HEK293 (cell line): ENCODE results near the gene MOGAT3.
A peak's percentile ranks its signal among the peaks of the same experiment; 100 is the strongest.

Experiments used
- EGR2 ChIP-seq: fragments of 450-650 bp; formaldehyde crosslinking; IDR thresholded peaks from 2 replicates; pipeline ENCODE4 v1.5.1; 2016; ENCODE audit warnings: low read depth, missing biosample characterization, missing genetic modification characterization
- GFI1B ChIP-seq: fragments of 450-650 bp; formaldehyde crosslinking; IDR thresholded peaks from 2 replicates; pipeline ENCODE4 v1.5.1; 2016; ENCODE audit warnings: missing biosample characterization, missing genetic modification characterization
- IKZF3 ChIP-seq: fragments of 450-650 bp; IDR thresholded peaks from 2 replicates; pipeline ENCODE4 v1.5.0; 2018; ENCODE audit warnings: missing biosample characterization, mild to moderate bottlenecking, missing genetic modification characterization, moderate library complexity
- KLF7 ChIP-seq: fragments of 450-650 bp; formaldehyde crosslinking; IDR thresholded peaks from 2 replicates; pipeline ENCODE4 v1.5.1; 2016; ENCODE audit warnings: missing biosample characterization, missing genetic modification characterization, borderline replicate concordance
- KLF8 ChIP-seq: fragments of 450-650 bp; formaldehyde crosslinking; IDR thresholded peaks from 2 replicates; pipeline ENCODE4 v1.5.1; 2016; ENCODE audit warnings: missing biosample characterization, missing genetic modification characterization
- KLF9 ChIP-seq: fragments of 450-650 bp; formaldehyde crosslinking; IDR thresholded peaks from 2 replicates; pipeline ENCODE4 v1.5.1; 2016; ENCODE audit warnings: missing biosample characterization, missing genetic modification characterization, low read depth
- REPIN1 ChIP-seq: fragments of 450-650 bp; formaldehyde crosslinking; IDR thresholded peaks from 2 replicates; pipeline ENCODE4 v1.5.1; 2017; ENCODE audit warnings: missing biosample characterization, missing genetic modification characterization, low read depth
- SP2 ChIP-seq: fragments of 450-650 bp; formaldehyde crosslinking; IDR thresholded peaks from 2 replicates; pipeline ENCODE4 v1.5.1; 2016; ENCODE audit warnings: missing biosample characterization, missing genetic modification characterization
- SP7 ChIP-seq: fragments of 450-650 bp; formaldehyde crosslinking; IDR thresholded peaks from 2 replicates; pipeline ENCODE4 v1.5.1; 2016; ENCODE audit warnings: missing biosample characterization, missing genetic modification characterization
- TRIM28 ChIP-seq: IDR thresholded peaks from 2 replicates; pipeline ENCODE4 v1.6.1; 2011; ENCODE audit warnings: low read length, control low read depth, borderline replicate concordance
- YY1 ChIP-seq: fragments of 450-650 bp; formaldehyde crosslinking; IDR thresholded peaks from 2 replicates; pipeline ENCODE4 v1.5.1; 2018; ENCODE audit warnings: missing biosample characterization, missing genetic modification characterization
- ZBTB10 ChIP-seq: fragments of 450-650 bp; formaldehyde crosslinking; IDR thresholded peaks from 2 replicates; pipeline ENCODE4 v1.5.1; 2016; ENCODE audit warnings: missing biosample characterization, missing genetic modification characterization
- ZBTB20 ChIP-seq: fragments of 450-650 bp; formaldehyde crosslinking; IDR thresholded peaks from 2 replicates; pipeline ENCODE4 v1.5.1; 2016; ENCODE audit warnings: missing biosample characterization, missing genetic modification characterization
- ZBTB21 ChIP-seq: fragments of 450-650 bp; formaldehyde crosslinking; IDR thresholded peaks from 2 replicates; pipeline ENCODE4 v1.5.1; 2017; ENCODE audit warnings: missing biosample characterization, missing genetic modification characterization
- ZNF184 ChIP-seq: fragments of 450-650 bp; IDR thresholded peaks from 2 replicates; pipeline ENCODE4 v1.5.1; 2018; ENCODE audit warnings: missing biosample characterization, mild to moderate bottlenecking, missing genetic modification characterization
- ZNF211 ChIP-seq: fragments of 450-650 bp; formaldehyde crosslinking; IDR thresholded peaks from 2 replicates; pipeline ENCODE4 v1.5.1; 2016; ENCODE audit warnings: low read depth, missing biosample characterization, missing genetic modification characterization
- ZNF324 ChIP-seq: fragments of 450-650 bp; formaldehyde crosslinking; IDR thresholded peaks from 2 replicates; pipeline ENCODE4 v1.5.1; 2016; ENCODE audit warnings: missing biosample characterization, missing genetic modification characterization
- ZNF335 ChIP-seq: fragments of 450-650 bp; formaldehyde crosslinking; conservative IDR thresholded peaks from 2 replicates; pipeline ENCODE4 v1.5.1; 2016; ENCODE audit warnings: missing biosample characterization, missing genetic modification characterization
- ZNF341 ChIP-seq: fragments of 450-650 bp; formaldehyde crosslinking; IDR thresholded peaks from 2 replicates; pipeline ENCODE4; 2016; ENCODE audit warnings: low read depth, missing biosample characterization, missing genetic modification characterization
- ZNF350 ChIP-seq: fragments of 450-650 bp; formaldehyde crosslinking; IDR thresholded peaks from 2 replicates; pipeline ENCODE4 v1.5.0; 2017; ENCODE audit warnings: missing biosample characterization, mild to moderate bottlenecking, missing genetic modification characterization
- ZNF394 ChIP-seq: fragments of 450-650 bp; formaldehyde crosslinking; IDR thresholded peaks from 2 replicates; pipeline ENCODE4 v1.5.1; 2016; ENCODE audit warnings: missing biosample characterization, missing genetic modification characterization, mild to moderate bottlenecking, moderate library complexity, borderline replicate concordance
- ZNF501 ChIP-seq: fragments of 450-650 bp; formaldehyde crosslinking; IDR thresholded peaks from 2 replicates; pipeline ENCODE4 v1.5.1; 2016; ENCODE audit warnings: missing biosample characterization, missing genetic modification characterization
- ZNF518A ChIP-seq: fragments of 450-650 bp; formaldehyde crosslinking; conservative IDR thresholded peaks from 2 replicates; pipeline ENCODE4 v1.5.1; 2016; ENCODE audit warnings: low read depth, missing biosample characterization, missing genetic modification characterization
- ZNF561 ChIP-seq: fragments of 450-650 bp; IDR thresholded peaks from 2 replicates; pipeline ENCODE4 v1.5.1; 2018; ENCODE audit warnings: missing biosample characterization, missing genetic modification characterization, borderline replicate concordance
- ZNF600 ChIP-seq: fragments of 450-650 bp; formaldehyde crosslinking; IDR thresholded peaks from 2 replicates; pipeline ENCODE4 v1.5.1; 2016; ENCODE audit warnings: missing biosample characterization, missing genetic modification characterization
- ZNF626 ChIP-seq: fragments of 450-650 bp; sonication (Bioruptor Pico); formaldehyde crosslinking; IDR thresholded peaks from 2 replicates; pipeline ENCODE4 v1.5.1; 2018; ENCODE audit warnings: missing biosample characterization, missing genetic modification characterization, inconsistent platforms
- ZNF660 ChIP-seq: fragments of 450-650 bp; IDR thresholded peaks from 2 replicates; pipeline ENCODE4 v1.5.1; 2018; ENCODE audit warnings: missing biosample characterization, mild to moderate bottlenecking, missing genetic modification characterization
- TF ChIP-seq, protein P1 (sequence below): fragments of 450-650 bp; formaldehyde crosslinking; optimal IDR thresholded peaks from 2 replicates; pipeline ENCODE3; 2016; ENCODE audit warnings: missing biosample characterization, mild to moderate bottlenecking, missing genetic modification characterization
- TF ChIP-seq, protein P2 (sequence below): fragments of 450-650 bp; formaldehyde crosslinking; IDR thresholded peaks from 2 replicates; pipeline ENCODE4 v1.5.1; 2016; ENCODE audit warnings: missing biosample characterization, missing genetic modification characterization

The MOGAT3 gene

GRCh38 chr7:101244375-101245146 is 43.7 kb upstream of the MOGAT3 start, which contains the start of gene FIS1 (continued):
- TF ChIP-seq ZBTB10 (tag by site-specific recombination) (0 out of 2 replicates have a peak, but pooled peaks have one; percentile 18), SP2 (tag by site-specific recombination) (peak; percentile 98), ZBTB21 (no peak), YY1 (tag by site-specific recombination) (peak; percentile 62; the same call in 1 of the 2 replicates), REPIN1 (tag by site-specific recombination) (no peak), ZNF660 (peak; percentile 73), ZNF350 (no peak), KLF7 (0 out of 2 replicates have a peak, but pooled peaks have one; percentile 16), ZNF211 (no peak), SP7 (peak; percentile 68), ZBTB20 (peak; percentile 82; the same call in 1 of the 2 replicates), KLF8 (tag by site-specific recombination) (peak; percentile 90), EGR2 (tag by site-specific recombination) (peak; percentile 36; the same call in 1 of the 2 replicates), ZNF324 (tag by site-specific recombination) (peak; percentile 67), ZNF626 (tag by site-specific recombination) (no peak), IKZF3 (tag by site-specific recombination) (peak; percentile 32; the same call in 1 of the 2 replicates), ZNF335 (tag by site-specific recombination) (peak; percentile 98), KLF9 (tag by site-specific recombination) (peak; percentile 72; the same call in 1 of the 2 replicates), ZNF600 (tag by site-specific recombination) (peak; percentile 89), GFI1B (tag by site-specific recombination) (no peak), ZNF518A (tag by site-specific recombination) (peak; percentile 83), TRIM28 (peak; percentile 74; the same call in 1 of the 2 replicates), ZNF501 (tag by site-specific recombination) (peak; percentile 79; the same call in 1 of the 2 replicates), ZNF561 (tag by site-specific recombination) (peak; percentile 16; the same call in 1 of the 2 replicates), ZNF184 (tag by site-specific recombination) (no peak), ZNF394 (peak; percentile 53), ZNF341 (tag by site-specific recombination) (peak; percentile 71)
- TF ChIP-seq, protein P1, sequence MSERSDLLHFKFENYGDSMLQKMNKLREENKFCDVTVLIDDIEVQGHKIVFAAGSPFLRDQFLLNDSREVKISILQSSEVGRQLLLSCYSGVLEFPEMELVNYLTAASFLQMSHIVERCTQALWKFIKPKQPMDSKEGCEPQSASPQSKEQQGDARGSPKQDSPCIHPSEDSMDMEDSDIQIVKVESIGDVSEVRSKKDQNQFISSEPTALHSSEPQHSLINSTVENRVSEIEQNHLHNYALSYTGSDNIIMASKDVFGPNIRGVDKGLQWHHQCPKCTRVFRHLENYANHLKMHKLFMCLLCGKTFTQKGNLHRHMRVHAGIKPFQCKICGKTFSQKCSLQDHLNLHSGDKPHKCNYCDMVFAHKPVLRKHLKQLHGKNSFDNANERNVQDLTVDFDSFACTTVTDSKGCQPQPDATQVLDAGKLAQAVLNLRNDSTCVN, result peak; percentile 29
- TF ChIP-seq, protein P2, sequence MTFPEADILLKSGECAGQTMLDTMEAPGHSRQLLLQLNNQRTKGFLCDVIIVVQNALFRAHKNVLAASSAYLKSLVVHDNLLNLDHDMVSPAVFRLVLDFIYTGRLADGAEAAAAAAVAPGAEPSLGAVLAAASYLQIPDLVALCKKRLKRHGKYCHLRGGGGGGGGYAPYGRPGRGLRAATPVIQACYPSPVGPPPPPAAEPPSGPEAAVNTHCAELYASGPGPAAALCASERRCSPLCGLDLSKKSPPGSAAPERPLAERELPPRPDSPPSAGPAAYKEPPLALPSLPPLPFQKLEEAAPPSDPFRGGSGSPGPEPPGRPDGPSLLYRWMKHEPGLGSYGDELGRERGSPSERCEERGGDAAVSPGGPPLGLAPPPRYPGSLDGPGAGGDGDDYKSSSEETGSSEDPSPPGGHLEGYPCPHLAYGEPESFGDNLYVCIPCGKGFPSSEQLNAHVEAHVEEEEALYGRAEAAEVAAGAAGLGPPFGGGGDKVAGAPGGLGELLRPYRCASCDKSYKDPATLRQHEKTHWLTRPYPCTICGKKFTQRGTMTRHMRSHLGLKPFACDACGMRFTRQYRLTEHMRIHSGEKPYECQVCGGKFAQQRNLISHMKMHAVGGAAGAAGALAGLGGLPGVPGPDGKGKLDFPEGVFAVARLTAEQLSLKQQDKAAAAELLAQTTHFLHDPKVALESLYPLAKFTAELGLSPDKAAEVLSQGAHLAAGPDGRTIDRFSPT (tag by site-specific recombination), result peak; percentile 100
